Sigmoid colon (tissue), 3 donors: ENCODE measurements around the gene ABCG8.

ENCODE experiments used
- CTCF ChIP-seq, 4 experiments: fragments of 450-650 bp in 3 of 4; fragments of 200-600 bp in 1 of 4; IDR thresholded peaks; one replicate each; pipeline ENCODE4 v1.5.1; 2016 to 2019; ENCODE audit warnings: antibody characterized with exemption in 4 of 4, mild to moderate bottlenecking in 3 of 4, moderate library complexity in 2 of 4
- POLR2A ChIP-seq, 2 donors: fragments of 450-650 bp; IDR thresholded peaks; one replicate each; pipeline ENCODE4 v1.6.1; 2016; ENCODE audit warnings: antibody characterized with exemption in 2 of 2, mild to moderate bottlenecking in 2 of 2, moderate library complexity in 2 of 2

GRCh38 chr2:43825841-43826240 is 12.9 kb upstream of the ABCG8 start:
- TF ChIP-seq POLR2A (IDR thresholded peaks at IDR 0.05) (no peak), CTCF (IDR thresholded peaks at IDR 0.05) (no peak)
